Bronchial epithelial cell (primary cell): ENCODE measurements around the gene PCGF3. TPM values are rescaled to one million over a fixed set of nuclear protein-coding genes. Genes with fewer than 3 reads are reported as not detected.

Source experiments
- DNase-seq: peaks from one replicate; pipeline ENCODE4 v3.0.0-alpha.2; 2010; ENCODE audit warnings: low read depth
- FAIRE-seq: peaks from 2 replicates; lab custom pipeline; 2011; peaks lifted over from hg19 to GRCh38; lab: Jason Lieb, UNC
- H3K27me3 ChIP-seq: 2 replicates; pipeline ENCODE4 v1.5.1; 2011; ENCODE audit warnings: low read length; ENCODE audit not compliant: control insufficient read depth, insufficient read depth
- H3K36me3 ChIP-seq: 2 replicates; pipeline ENCODE4 v1.5.1; 2011; ENCODE audit warnings: low read length; ENCODE audit not compliant: control insufficient read depth, insufficient read depth
- H3K4me3 ChIP-seq: 2 replicates; pipeline ENCODE4 v1.5.1; 2011; ENCODE audit warnings: mild to moderate bottlenecking, low read depth, low read length, control low read depth
- CTCF ChIP-seq: IDR thresholded peaks from 2 replicates; pipeline ENCODE4 v1.5.1; 2011; ENCODE audit warnings: mild to moderate bottlenecking, moderate library complexity, low read length, control low read depth, inconsistent platforms; ENCODE audit not compliant: insufficient read depth, severe bottlenecking
- total RNA-seq: library from RNA; depleted of rRNA; stranded (reverse); fragments of >200 nt; gene quantifications from 2 replicates; pipeline ENCODE4 v1.2.1, GENCODE V29; 2014

PCGF3 gene
- 30.5 and 40.1 TPM in 2 replicates for total RNA-seq

- TF ChIP-seq CTCF = no peak
- DNase-seq (peak; percentile 74), FAIRE-seq (no peak)
Measured at GRCh38 chr4:705278-706082, at the start of gene PCGF3. TSS of gene PCGF3 (plus strand) at chr4:705832. CDS start at chr4:733681, 27,849 bp downstream.

GRCh38 chr4:656436-657337, 48.9 kb upstream of the PCGF3 start:
- Histone ChIP-seq H3K4me3 (no peak overlapping the region), H3K27me3 (peaks cover under 1% of the 10 kb centered on the region), H3K36me3 (no peaks in the 10 kb centered on the region)
- FAIRE-seq (no peak), DNase-seq (no peak)
- TF ChIP-seq CTCF = no peak

More at GRCh38 chr4:705278-706082, at the start of gene PCGF3:
- no peaks in the 10 kb centered on the region for H3K36me3 ChIP-seq
- peak within 1 kb of the TSS; percentile 56 for H3K4me3 ChIP-seq
- no peaks in the 10 kb centered on the region for H3K27me3 ChIP-seq

- Histone ChIP-seq H3K36me3 (no peaks in the 10 kb centered on the region), H3K4me3 (no peak overlapping the region), H3K27me3 (no peaks in the 10 kb centered on the region)
- FAIRE-seq (peak; percentile 23), DNase-seq (no peak)
- TF ChIP-seq CTCF = no peak
Measured at GRCh38 chr4:657338-657833, 48.2 kb upstream of the PCGF3 start.

GRCh38 chr4:657834-658667, 47.6 kb upstream of the PCGF3 start:
- Histone ChIP-seq H3K36me3 (no peaks in the 10 kb centered on the region), H3K27me3 (no peaks in the 10 kb centered on the region), H3K4me3 (no peak overlapping the region)
- no peak for TF ChIP-seq CTCF
- no peak for DNase-seq
- no peak for FAIRE-seq
